ENCODE measurements around the gene BCL2.

GRCh38 chr18:63290166-63290820, 29.3 kb downstream of the BCL2 start:
- no peak for TF ChIP-seq POLR2A (IDR thresholded peaks at IDR 0.05; ENCODE audit: low read depth, low read length)
- TF ChIP-seq POLR2AphosphoS5 (IDR thresholded peaks at IDR 0.05; ENCODE audit: low read depth, low read length), result no peak
- no peak for TF ChIP-seq TAF1 (IDR thresholded peaks at IDR 0.05; ENCODE audit: borderline replicate concordance, low read depth, low read length)

All from GM12892 (cell line).